H9 (cell line): Measurements from ENCODE around the gene PARD6B. TPM values are rescaled to one million over a fixed set of nuclear protein-coding genes. Genes with fewer than 3 reads are reported as not detected.
A peak's percentile ranks its signal among the peaks of the same experiment; 100 is the strongest.

Source experiments
- DNase-seq: peaks from one replicate; pipeline ENCODE4 v3.0.0-alpha.2; 2017
- H2AFZ ChIP-seq: one replicate; pipeline ENCODE4 v1.6.1; 2013; ENCODE audit warnings: mild to moderate bottlenecking, low read length, control low read depth, moderate library complexity
- H2AK5ac ChIP-seq: 2 replicates; pipeline ENCODE4 v1.6.1; 2013; ENCODE audit warnings: low read length, control low read depth, mixed read lengths; ENCODE audit not compliant: insufficient read length
- H2BK120ac ChIP-seq: one replicate; pipeline ENCODE4 v1.6.1; 2013; ENCODE audit warnings: low read depth, mild to moderate bottlenecking, low read length, control low read depth, inconsistent platforms; ENCODE audit not compliant: poor library complexity, severe bottlenecking
- H2BK12ac ChIP-seq: 2 replicates; pipeline ENCODE4 v1.6.1; 2013; ENCODE audit warnings: low read length, control low read depth, mixed read lengths, low read depth; ENCODE audit not compliant: insufficient read length
- H2BK15ac ChIP-seq: 2 replicates; pipeline ENCODE4 v1.6.1; 2013; ENCODE audit warnings: low read depth, low read length, control low read depth
- H2BK20ac ChIP-seq: one replicate; pipeline ENCODE4 v1.6.1; 2013; ENCODE audit warnings: low read depth, mild to moderate bottlenecking, low read length, control low read depth, inconsistent platforms; ENCODE audit not compliant: poor library complexity, severe bottlenecking
- H2BK5ac ChIP-seq: 2 replicates; pipeline ENCODE4 v1.6.1; 2013; ENCODE audit warnings: low read length, control low read depth, mixed read lengths; ENCODE audit not compliant: insufficient read length
- H3K14ac ChIP-seq: 2 replicates; pipeline ENCODE4 v1.6.1; 2013; ENCODE audit warnings: low read length, control low read depth; ENCODE audit not compliant: insufficient read depth
- H3K18ac ChIP-seq: 2 replicates; pipeline ENCODE4 v1.6.1; 2013; ENCODE audit warnings: low read depth, mild to moderate bottlenecking, mixed read lengths, low read length, control low read depth; ENCODE audit not compliant: insufficient read length
- H3K23ac ChIP-seq: 2 replicates; pipeline ENCODE4 v1.6.1; 2013; ENCODE audit warnings: low read length, control low read depth, mixed read lengths, low read depth; ENCODE audit not compliant: insufficient read length
- H3K23me2 ChIP-seq: 2 replicates; pipeline ENCODE4 v1.6.1; 2013; ENCODE audit warnings: low read depth, mild to moderate bottlenecking, mixed read lengths, low read length, control low read depth; ENCODE audit not compliant: insufficient read length, poor library complexity, severe bottlenecking
- H3K27ac ChIP-seq: 2 replicates; pipeline ENCODE4 v1.5.1; 2013; ENCODE audit warnings: low read length, control low read depth, mixed read lengths, low read depth; ENCODE audit not compliant: insufficient read length
- H3K27me3 ChIP-seq: 2 replicates; pipeline ENCODE4 v1.6.1; 2013; ENCODE audit warnings: low read length, control low read depth, inconsistent platforms; ENCODE audit not compliant: insufficient read depth
- H3K4ac ChIP-seq: 2 replicates; pipeline ENCODE4 v1.6.1; 2013; ENCODE audit warnings: low read depth, mild to moderate bottlenecking, control low read depth, inconsistent platforms, low read length, moderate library complexity
- H3K4me1 ChIP-seq: 2 replicates; pipeline ENCODE4 v1.6.1; 2013; ENCODE audit warnings: low read length, control low read depth, inconsistent platforms; ENCODE audit not compliant: insufficient read depth
- H3K4me2 ChIP-seq: 2 replicates; pipeline ENCODE4 v1.6.1; 2013; ENCODE audit warnings: low read length, control low read depth, mixed read lengths; ENCODE audit not compliant: insufficient read length, insufficient read depth
- H3K56ac ChIP-seq: 2 replicates; pipeline ENCODE4 v1.6.1; 2013; ENCODE audit warnings: low read depth, mild to moderate bottlenecking, mixed read lengths, low read length, control low read depth; ENCODE audit not compliant: insufficient read length
- H3K79me1 ChIP-seq: 2 replicates; pipeline ENCODE4 v1.6.1; 2013; ENCODE audit warnings: low read depth, mild to moderate bottlenecking, moderate library complexity, low read length, control low read depth, inconsistent platforms; ENCODE audit not compliant: insufficient read depth, poor library complexity, severe bottlenecking
- H3K79me2 ChIP-seq: 2 replicates; pipeline ENCODE4 v1.6.1; 2013; ENCODE audit warnings: low read length, control low read depth, inconsistent platforms; ENCODE audit not compliant: insufficient read depth
- H3K9ac ChIP-seq: 2 replicates; pipeline ENCODE4 v1.6.1; 2013; ENCODE audit warnings: low read length, control low read depth, mixed read lengths; ENCODE audit not compliant: insufficient read length; ENCODE audit errors: extremely low read depth
- H3K9me3 ChIP-seq: one replicate; pipeline ENCODE4 v1.6.1; 2013; ENCODE audit warnings: low read depth, low read length, inconsistent platforms; ENCODE audit not compliant: control insufficient read depth
- H3T11ph ChIP-seq: one replicate; pipeline ENCODE4 v1.6.1; 2013; ENCODE audit warnings: mild to moderate bottlenecking, low read length, control low read depth, inconsistent platforms
- H4K20me1 ChIP-seq: one replicate; pipeline ENCODE4 v1.6.1; 2013; ENCODE audit not compliant: control insufficient read depth, insufficient read length, insufficient read depth
- H4K5ac ChIP-seq: 2 replicates; pipeline ENCODE4 v1.6.1; 2013; ENCODE audit warnings: low read depth, mild to moderate bottlenecking, mixed read lengths, low read length, control low read depth; ENCODE audit not compliant: insufficient read length
- H4K8ac ChIP-seq: replicated peaks from 2 replicates; pipeline ENCODE4 v1.6.1; 2013; ENCODE audit warnings: low read length, control low read depth, mixed read lengths, low read depth; ENCODE audit not compliant: insufficient read length
- H4K91ac ChIP-seq: 2 replicates; pipeline ENCODE4 v1.6.1; 2013; ENCODE audit warnings: low read depth, mild to moderate bottlenecking, moderate library complexity, mixed read lengths, low read length, control low read depth; ENCODE audit not compliant: insufficient read length
- H3K27ac Mint-ChIP-seq, 3 experiments: 2 replicates in 2 of 3; 3 replicates in 1 of 3; pipeline ENCODE4 v1.8.0; 2020 to 2021; ENCODE audit warnings: mixed read lengths in 3 of 3, mild to moderate bottlenecking in 1 of 3, moderate library complexity in 1 of 3
- H3K27me3 Mint-ChIP-seq: 2 replicates; pipeline ENCODE4 v1.8.0; 2021; ENCODE audit warnings: low read depth, mild to moderate bottlenecking, moderate library complexity, mixed read lengths
- H3K36me3 Mint-ChIP-seq, 3 experiments: 2 replicates in 2 of 3; 3 replicates in 1 of 3; pipeline ENCODE4 v1.8.0; 2020 to 2021; ENCODE audit warnings: low read depth in 3 of 3, mixed read lengths in 3 of 3; ENCODE audit not compliant: insufficient read depth in 1 of 3
- H3K4me1 Mint-ChIP-seq, 2 experiments: 2 replicates each; pipeline ENCODE4 v1.8.0; 2020; ENCODE audit warnings: mixed read lengths in 2 of 2
- H3K4me3 Mint-ChIP-seq, 2 experiments: 2 replicates in 1 of 2; 3 replicates in 1 of 2; pipeline ENCODE4 v1.8.0; 2020 to 2021; ENCODE audit warnings: mild to moderate bottlenecking in 2 of 2, mixed read lengths in 2 of 2, moderate library complexity in 1 of 2
- H3K9me3 Mint-ChIP-seq, 2 experiments: 2 replicates in 1 of 2; 3 replicates in 1 of 2; pipeline ENCODE4 v1.8.0; 2020; ENCODE audit warnings: mild to moderate bottlenecking in 2 of 2, mixed read lengths in 2 of 2, moderate library complexity in 1 of 2
- CTCF ChIP-seq: fragments of 200-600 bp; sonication (generic); conservative IDR thresholded peaks from 3 replicates; pipeline ENCODE4 v1.8.0; 2021; ENCODE audit warnings: antibody characterized with exemption, mild to moderate bottlenecking
- WGBS: extraction: QIAGEN DNeasy Blood & Tissue Kit; methylation state at CpG from one replicate; pipeline ENCODE4 v1.1.7; 2013; ENCODE audit warnings: missing lambda C conversion rate, low lambda C conversion rate, mixed read lengths; ENCODE audit not compliant: insufficient read length; ENCODE audit errors: extremely low coverage; 5-methylcytosine and 5-hydroxymethylcytosine counted together
- total RNA-seq: library from RNA; stranded (reverse); gene quantifications from 2 replicates; pipeline ENCODE4 v1.2.1, GENCODE V29; 2021

Gene PARD6B
- total RNA-seq, 1 experiment from 2014 or later = 27.4 TPM

GRCh38 chr20:50805349-50805684 is 73.9 kb downstream of the PARD6B start:
- no peak overlapping the region for H3K23ac ChIP-seq
- no peaks in the 10 kb centered on the region; a peak in 2 of 7 replicates for H3K36me3 Mint-ChIP-seq
- no peak overlapping the region for H3K4me2 ChIP-seq
- peaks cover 21 to 27% of the 10 kb centered on the region in 2 experiments for H3K4me1 Mint-ChIP-seq
- H3K27me3 ChIP-seq = no peaks in the 10 kb centered on the region
- no peak overlapping the region for H3T11ph ChIP-seq
- H2BK5ac ChIP-seq = no peak overlapping the region
- no CpG with 5 or more reads among the region's 1 CpG for WGBS
- H3K79me2 ChIP-seq = peaks cover 3% of the 10 kb centered on the region; the same call in 1 of the 2 replicates
- H4K8ac ChIP-seq = no peak overlapping the region
- no peak overlapping the region for H4K91ac ChIP-seq
- H3K9me3 ChIP-seq = no peaks in the 10 kb centered on the region
- no peak overlapping the region for H3K18ac ChIP-seq
- H3K9ac ChIP-seq = no peak overlapping the region
- no peak overlapping the region for H4K5ac ChIP-seq
- H3K27me3 Mint-ChIP-seq = no peaks in the 10 kb centered on the region
- TF ChIP-seq CTCF = no peak
- H3K9me3 Mint-ChIP-seq = peaks cover 0 to 5% of the 10 kb centered on the region in 2 experiments; a peak in 1 of 5 replicates
- H2BK20ac ChIP-seq = no peak overlapping the region
- peak overlapping the region in 2 of 3 experiments; percentile 61 to 69; a peak in 4 of 7 replicates for H3K27ac Mint-ChIP-seq
- H2AFZ ChIP-seq = no peak overlapping the region
- H3K4ac ChIP-seq = no peak overlapping the region
- no peaks in the 10 kb centered on the region for H4K20me1 ChIP-seq
- no peaks in the 10 kb centered on the region for H3K4me1 ChIP-seq
- no peak overlapping the region for H3K4me3 Mint-ChIP-seq
- H2BK120ac ChIP-seq = no peak overlapping the region
- H2BK12ac ChIP-seq = no peak overlapping the region
- H3K56ac ChIP-seq = no peak overlapping the region
- no peak for DNase-seq
- H2BK15ac ChIP-seq = no peak overlapping the region
- H3K27ac ChIP-seq = no peak overlapping the region
- no peaks in the 10 kb centered on the region for H3K23me2 ChIP-seq
- H2AK5ac ChIP-seq = no peak overlapping the region
- H3K14ac ChIP-seq = no peak overlapping the region
- H3K79me1 ChIP-seq = no peaks in the 10 kb centered on the region
